Retina (tissue), 1 donor: ENCODE data around the gene PRR16.

ENCODE experiments used
- DNase-seq: peaks from one replicate; pipeline ENCODE4 v3.0.0-alpha.2; 2016

The PRR16 gene

GRCh38 chr5:120464627-120465435, 731 bp downstream of the PRR16 start:
- DNase-seq: peak; percentile 86

GRCh38 chr5:120465436-120465961, 1.4 kb downstream of the PRR16 start:
- DNase-seq: peak; percentile 70

DNA sequence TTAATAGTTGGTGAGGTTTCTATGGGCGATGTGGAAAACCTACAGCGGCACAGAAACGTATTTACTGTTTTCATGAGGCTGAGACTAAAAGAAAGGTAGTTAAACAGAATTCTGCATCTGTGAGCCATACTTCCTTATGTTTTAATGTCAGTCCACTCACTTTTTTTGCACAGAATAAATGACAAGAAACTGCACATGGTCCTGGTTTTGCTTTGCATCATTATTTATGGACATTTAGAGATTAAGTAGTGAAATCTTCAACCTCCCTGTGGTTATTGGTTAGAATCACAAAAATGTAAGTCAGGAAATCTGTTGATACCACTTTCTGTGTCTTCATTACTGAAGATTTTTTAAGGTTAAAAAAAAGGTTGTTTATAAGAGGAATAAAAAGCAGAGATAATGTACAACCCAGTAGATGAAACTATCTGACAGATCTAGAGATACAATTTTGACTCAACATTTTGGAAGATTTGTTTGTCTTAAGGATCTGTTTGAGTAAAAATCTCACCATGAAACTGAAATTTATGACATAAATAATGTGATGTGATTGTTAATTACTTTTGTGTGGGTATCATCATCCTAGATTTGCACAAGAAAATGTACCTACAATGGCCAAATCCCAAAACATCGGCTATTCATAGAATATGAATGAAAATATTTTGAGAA, 2.4 kb downstream of the PRR16 start:
- no peak for DNase-seq

- no peak for DNase-seq
Measured at GRCh38 chr5:120471971-120472370, 7.9 kb downstream of the PRR16 start.

DNA sequence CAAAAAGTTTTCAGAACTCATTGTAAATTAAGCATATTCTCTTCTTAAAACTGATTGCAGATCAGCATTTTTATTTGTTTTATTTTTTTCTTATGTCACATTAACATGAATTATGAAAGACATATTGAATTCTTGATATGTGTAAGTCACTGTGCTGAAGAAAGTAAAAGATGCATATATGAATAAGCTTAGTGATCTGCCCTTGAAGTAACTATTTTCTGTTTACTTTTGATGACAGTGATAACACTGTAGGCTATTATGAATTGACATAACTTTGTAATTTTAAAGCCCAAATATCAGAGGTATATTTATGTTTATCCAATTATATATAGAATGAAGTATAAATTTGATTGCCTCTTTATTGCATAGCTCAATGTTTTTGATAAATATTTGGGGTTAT, 8.8 kb downstream of the PRR16 start:
- DNase-seq: no peak

DNA sequence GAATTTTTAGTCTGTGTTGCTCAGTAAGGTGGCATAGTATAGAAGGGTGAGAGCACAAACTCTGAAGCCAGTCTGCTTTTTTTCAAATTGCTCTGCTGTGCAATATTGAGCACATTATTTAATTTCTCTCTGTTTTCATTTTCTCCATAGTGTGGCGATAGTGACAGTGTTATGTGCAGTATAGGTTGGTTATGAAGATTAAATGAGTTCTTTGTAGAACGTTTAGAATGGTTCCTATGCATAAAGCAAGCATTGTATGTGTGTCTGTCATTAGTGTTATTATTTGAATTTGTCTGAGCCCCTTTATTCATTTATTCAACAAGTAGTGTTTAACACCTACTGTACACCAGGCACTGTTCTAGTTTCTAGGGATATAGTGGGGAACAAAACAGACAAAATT, 9.2 kb downstream of the PRR16 start:
- no peak for DNase-seq

GRCh38 chr5:120476063-120476462, 12.0 kb downstream of the PRR16 start:
- DNase-seq: no peak

- DNase-seq: peak; percentile 29
Measured at GRCh38 chr5:120479066-120479465, 15.0 kb downstream of the PRR16 start.

DNA sequence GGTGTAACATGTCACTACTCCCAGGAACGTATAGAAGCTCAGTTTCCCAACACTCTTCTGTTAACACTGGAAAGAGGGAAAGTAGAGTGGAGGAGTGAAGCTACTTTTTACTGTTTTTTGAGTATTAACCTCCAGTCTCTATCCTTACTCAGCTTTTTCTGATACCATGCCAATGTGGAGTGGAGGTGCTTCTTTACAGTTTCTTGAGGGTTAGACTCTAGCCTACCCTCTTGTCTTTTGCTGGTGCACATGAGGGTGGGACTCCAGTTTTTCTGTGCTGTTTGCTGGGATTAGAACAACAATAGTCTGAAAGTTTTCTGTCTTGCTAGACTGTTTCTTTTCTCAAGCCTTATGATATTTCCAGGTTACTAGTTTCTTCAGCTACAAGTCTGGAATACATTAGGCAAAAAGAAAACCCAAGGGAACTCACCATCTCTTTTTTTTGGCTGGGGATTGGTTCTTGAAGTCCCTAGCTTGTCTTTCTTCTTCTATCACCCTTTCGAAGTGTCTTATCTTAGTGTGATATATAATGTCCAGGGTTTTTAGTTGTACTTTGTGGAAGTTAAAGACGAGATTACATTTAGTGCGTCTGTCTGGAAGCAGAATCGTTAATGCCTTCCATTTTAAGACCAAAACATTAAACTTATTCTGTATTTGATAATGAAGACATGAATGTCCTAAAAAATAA, 35.9 kb downstream of the PRR16 start:
- no peak for DNase-seq

- DNase-seq: no peak
Measured at GRCh38 chr5:120502531-120502930, 38.4 kb downstream of the PRR16 start.

GRCh38 chr5:120503341-120503740, 39.2 kb downstream of the PRR16 start:
- DNase-seq: no peak

DNA sequence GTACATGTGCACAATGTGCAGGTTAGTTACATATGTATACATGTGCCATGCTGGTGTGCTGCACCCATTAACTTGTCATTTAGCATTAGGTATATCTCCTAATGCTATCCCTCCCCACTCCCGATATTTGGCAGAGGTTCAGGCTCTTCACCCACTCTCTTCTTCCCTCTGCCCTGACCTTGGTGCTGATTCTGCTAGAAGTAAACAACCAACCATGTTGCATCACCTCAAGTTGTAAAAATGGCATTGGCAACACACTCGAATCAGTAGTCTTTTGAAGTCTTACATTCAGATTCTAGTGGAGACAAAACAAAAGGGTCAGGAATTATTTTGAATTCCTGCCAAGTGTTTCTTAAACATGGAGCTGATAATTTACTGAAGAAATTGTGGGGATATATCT, 40.0 kb downstream of the PRR16 start:
- no peak for DNase-seq

- no peak for DNase-seq
Measured at GRCh38 chr5:120507197-120507596, 43.1 kb downstream of the PRR16 start.

- DNase-seq: no peak
Measured at GRCh38 chr5:120507800-120508463, 43.8 kb downstream of the PRR16 start.

DNA sequence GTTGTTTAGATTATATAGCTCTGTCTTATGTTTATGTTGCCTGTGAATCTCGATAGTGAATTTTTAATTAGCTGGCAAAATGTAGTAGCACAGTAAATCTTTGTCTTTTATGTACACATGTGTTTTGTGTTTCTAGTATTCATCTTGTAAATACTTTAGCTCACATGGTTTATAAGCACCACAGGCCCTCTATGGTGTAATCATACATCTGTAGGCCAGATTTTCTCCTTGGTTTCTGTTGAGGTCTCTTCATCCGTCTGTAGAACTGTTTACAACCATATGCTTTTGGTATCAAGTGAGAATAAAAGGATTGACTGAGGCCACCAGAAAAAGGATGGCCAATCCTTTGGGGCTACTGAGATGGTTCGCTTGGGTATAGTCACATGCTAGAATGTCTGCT, 45.0 kb downstream of the PRR16 start:
- no peak for DNase-seq

GRCh38 chr5:120510098-120510637, 46.1 kb downstream of the PRR16 start:
- no peak for DNase-seq

DNA sequence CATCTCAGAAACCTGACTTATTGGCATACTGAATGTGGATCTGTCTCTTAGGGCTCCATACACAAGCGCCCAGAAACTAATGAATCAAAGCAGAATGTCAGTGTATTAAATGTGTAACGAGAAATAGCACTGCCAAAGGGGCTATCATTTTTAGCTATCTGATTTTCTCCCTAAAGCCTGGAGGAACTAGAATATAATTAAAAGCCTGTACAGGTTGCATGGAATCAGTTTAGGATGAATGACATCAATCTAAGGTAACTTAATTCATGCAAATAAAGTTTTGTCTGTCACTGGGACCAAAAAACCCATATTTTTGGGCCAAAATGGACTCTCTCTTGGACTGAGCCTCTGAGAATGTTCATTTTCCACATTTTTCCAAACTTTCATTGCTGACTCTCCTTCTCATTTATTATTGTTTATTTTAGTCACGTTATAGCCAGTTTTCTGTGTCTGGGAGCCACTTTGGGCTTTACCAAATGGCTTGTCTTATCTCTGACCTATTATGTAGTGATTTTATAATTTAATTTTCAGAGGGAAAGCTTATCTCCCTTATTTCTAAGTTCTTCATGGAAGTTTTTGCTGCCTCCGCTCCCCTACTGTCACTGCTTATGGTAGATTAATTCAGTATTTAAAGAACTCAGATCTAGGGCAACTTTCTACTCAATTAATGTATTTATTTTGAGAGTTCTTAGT, 47.0 kb downstream of the PRR16 start:
- DNase-seq: no peak

DNA sequence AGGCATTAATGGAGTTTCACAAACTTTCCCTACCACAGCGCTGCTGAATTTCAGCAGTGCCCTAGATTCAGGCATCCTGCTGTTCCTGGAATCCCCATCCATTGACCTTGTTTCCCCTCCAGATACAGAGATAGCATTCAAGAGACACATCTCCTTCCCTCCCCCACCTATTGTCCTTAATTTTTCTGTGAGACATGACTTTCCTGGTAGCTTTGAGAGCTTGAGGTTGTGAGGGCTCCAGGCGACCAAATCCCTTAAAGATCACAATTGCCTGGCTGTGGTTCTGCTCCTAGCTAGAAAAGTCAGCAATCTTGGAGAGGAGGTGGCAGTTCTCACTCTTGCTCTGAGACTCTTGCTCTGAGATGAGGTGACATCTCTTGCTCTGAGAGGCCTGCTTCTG, 48.0 kb downstream of the PRR16 start:
- peak; percentile 78 for DNase-seq

GRCh38 chr5:120512791-120513650, 48.9 kb downstream of the PRR16 start:
- DNase-seq: no peak

GRCh38 chr5:120516805-120517204, 52.7 kb downstream of the PRR16 start:
- DNase-seq: no peak

DNA sequence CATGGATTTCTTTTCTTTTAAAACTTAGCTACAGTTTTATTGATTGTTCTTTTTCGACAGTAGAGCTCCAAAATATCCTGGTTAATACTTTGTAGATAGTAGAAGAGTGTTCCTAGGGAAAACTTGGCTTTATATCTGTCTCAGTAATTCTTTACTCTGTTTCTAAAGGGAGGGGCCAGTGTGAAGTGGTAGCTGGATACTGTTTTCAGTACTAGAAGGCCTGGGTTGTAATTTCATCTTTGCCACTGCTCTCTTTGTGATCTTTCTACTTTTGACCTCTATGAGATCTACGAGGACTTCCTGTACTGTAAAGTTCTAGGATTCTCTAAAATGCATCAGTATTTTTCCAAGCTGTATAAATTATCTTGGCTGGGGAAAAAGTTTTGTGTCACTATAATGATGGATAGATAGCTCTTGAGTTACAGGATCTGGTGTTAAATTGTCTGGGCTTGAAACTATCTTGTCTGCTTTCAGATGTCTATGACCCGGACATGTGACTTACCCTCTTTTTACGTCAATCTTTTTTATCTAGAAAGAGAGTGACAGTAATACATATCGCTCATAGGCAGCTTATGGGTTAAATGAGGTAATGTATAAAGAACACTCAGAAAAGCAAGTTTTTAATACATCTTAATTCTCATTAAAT, 53.6 kb downstream of the PRR16 start:
- no peak for DNase-seq
